Right lobe of liver (tissue), 6 donors: Measurements from ENCODE around the gene BRD3. TPM values are rescaled to one million over a fixed set of nuclear protein-coding genes. Genes with fewer than 3 reads are reported as not detected.
"Not testable (repeated sequence)": the region's sequence is repeated elsewhere in the genome, so short reads cannot be mapped to it uniquely, and the experiment has no call there.

ENCODE experiments used
- ATAC-seq, 4 donors: fragments of 200-7000 bp; cut with Tn5 transposase; one replicate each; pipeline ENCODE4 v1.9.1; 2020; ENCODE audit warnings: mild to moderate bottlenecking in 4 of 4, moderate library complexity in 4 of 4
- DNase-seq, 3 donors: peaks; one replicate each; pipeline ENCODE4 v3.0.0-alpha.2; 2020
- H3K27ac ChIP-seq, 3 donors: fragments of 200-600 bp; one replicate each; pipeline ENCODE4 v1.8.0; 2022
- H3K27me3 ChIP-seq, 2 donors: fragments of 200-600 bp; one replicate each; pipeline ENCODE4 v1.8.0; 2022
- H3K36me3 ChIP-seq, 4 donors: fragments of 200-600 bp; sonication (generic) in 1 of 4; one replicate each; pipeline versions ENCODE4 v1.5.1 to v1.8.0; 2017 to 2022; ENCODE audit warnings: control low read depth in 1 of 4
- H3K4me1 ChIP-seq, 4 donors: fragments of 200-600 bp; sonication (generic) in 1 of 4; one replicate each; pipeline versions ENCODE4 v1.5.1 to v1.8.0; 2017 to 2022; ENCODE audit warnings: control low read depth in 1 of 4
- H3K4me3 ChIP-seq, 3 donors: fragments of 200-600 bp; one replicate each; pipeline ENCODE4 v1.8.0; 2022
- H3K9me3 ChIP-seq, 4 donors: fragments of 200-600 bp; sonication (generic) in 1 of 4; one replicate each; pipeline versions ENCODE4 v1.5.1 to v1.8.0; 2017 to 2022; ENCODE audit warnings: control low read depth in 1 of 4
- POLR2A ChIP-seq: fragments of 450-650 bp; IDR thresholded peaks from one replicate; pipeline ENCODE4 v1.6.1; 2017; ENCODE audit warnings: antibody characterized with exemption, mild to moderate bottlenecking
- WGBS: methylation state at CpG from one replicate; pipeline ENCODE4 v1.1.6; 2018; ENCODE audit warnings: low coverage, low lambda C conversion rate; ENCODE audit not compliant: insufficient coverage; ENCODE audit errors: missing lambda C conversion rate; 5-methylcytosine and 5-hydroxymethylcytosine counted together
- intact Hi-C, 2 donors: fragments of 100-400 bp; cut with DNase I; formaldehyde crosslinking; loops; one replicate each; pipeline versions ENCODE4 v1.11.2 to v1.14.1; 2022
- total RNA-seq, 6 experiments: library from RNA; depleted of rRNA in 2 of 6; stranded (reverse); fragments of >200 nt in 2 of 6; fragmentation: NEBNext Ultra II Directional in 3 of 6; extraction: Animal tissue kit (Norgen Biotek cat#: 25700) in 3 of 6; gene quantifications; one replicate each; pipeline versions ENCODE4 v1.1.0 to v1.2.4, GENCODE V29; 2016 to 2023
- TF ChIP-seq, protein P1 (sequence below), 4 donors: fragments of 200-600 bp in 3 of 4; fragments of 450-650 bp in 1 of 4; IDR thresholded peaks; one replicate each; pipeline versions ENCODE4 v1.5.1 to v1.8.0; 2016 to 2022; ENCODE audit warnings: antibody characterized with exemption in 4 of 4, mild to moderate bottlenecking in 2 of 4
- donor health status: DM: no; HTN: yes; CAD: no.
- donor health status: DM: no; HTN: no; CAD: no.
- donor health status: DM: no; HTN: no; CAD: no.
- donor health status: DM: no; HTN: yes; CAD: no.
- donor health status: DM: no; HTN: yes; CAD: no.

BRD3 gene
- total RNA-seq, 6 experiments from 2014 or later: 10.7 to 25.4 (median 21.1) TPM

DNA sequence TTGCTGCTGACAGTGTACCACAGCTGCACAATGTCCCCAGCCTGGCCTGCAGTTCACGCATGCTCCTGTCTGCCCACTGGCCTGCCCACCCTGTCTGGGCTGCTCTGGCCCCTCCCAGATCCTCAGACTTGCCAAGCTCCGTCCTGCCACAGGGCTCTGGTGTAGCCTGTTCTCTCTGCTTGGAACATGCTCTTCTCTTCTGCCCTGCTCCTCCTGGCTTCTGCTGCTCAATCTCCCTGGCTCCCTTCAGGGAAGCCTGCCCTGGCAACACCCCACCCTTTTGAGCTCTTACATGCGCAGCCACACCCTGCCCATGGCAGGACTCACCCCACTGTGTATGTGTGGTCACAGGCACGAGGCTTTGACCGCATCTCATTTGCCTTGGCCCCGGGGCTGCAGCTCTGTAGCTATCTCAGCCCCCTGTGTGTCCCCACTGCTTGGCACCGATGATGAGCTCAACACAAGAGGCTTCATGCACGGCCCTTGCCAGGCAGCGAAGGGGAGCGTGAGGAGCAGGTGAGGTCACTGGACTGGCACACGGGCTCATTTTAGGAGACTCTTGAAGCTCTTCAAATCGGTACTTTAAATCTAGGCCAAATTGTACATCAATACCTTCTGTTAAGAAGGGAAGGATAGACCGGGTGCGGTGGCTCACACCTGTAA is 20.4 kb upstream of the BRD3 start:
- DNase-seq (no peak), ATAC-seq (peak in 1 of 4 donors; percentile 17)
- TF ChIP-seq POLR2A: no peak
- TF ChIP-seq, protein P1, sequence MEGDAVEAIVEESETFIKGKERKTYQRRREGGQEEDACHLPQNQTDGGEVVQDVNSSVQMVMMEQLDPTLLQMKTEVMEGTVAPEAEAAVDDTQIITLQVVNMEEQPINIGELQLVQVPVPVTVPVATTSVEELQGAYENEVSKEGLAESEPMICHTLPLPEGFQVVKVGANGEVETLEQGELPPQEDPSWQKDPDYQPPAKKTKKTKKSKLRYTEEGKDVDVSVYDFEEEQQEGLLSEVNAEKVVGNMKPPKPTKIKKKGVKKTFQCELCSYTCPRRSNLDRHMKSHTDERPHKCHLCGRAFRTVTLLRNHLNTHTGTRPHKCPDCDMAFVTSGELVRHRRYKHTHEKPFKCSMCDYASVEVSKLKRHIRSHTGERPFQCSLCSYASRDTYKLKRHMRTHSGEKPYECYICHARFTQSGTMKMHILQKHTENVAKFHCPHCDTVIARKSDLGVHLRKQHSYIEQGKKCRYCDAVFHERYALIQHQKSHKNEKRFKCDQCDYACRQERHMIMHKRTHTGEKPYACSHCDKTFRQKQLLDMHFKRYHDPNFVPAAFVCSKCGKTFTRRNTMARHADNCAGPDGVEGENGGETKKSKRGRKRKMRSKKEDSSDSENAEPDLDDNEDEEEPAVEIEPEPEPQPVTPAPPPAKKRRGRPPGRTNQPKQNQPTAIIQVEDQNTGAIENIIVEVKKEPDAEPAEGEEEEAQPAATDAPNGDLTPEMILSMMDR (IDR thresholded peaks at IDR 0.05): no peak
- H3K9me3 ChIP-seq: no peaks in the 10 kb centered on the region
- no peak overlapping the region for H3K27ac ChIP-seq
- H3K4me3 ChIP-seq: no peak overlapping the region
- H3K4me1 ChIP-seq: no peaks in the 10 kb centered on the region
- no peaks in the 10 kb centered on the region for H3K27me3 ChIP-seq
- intact Hi-C loops: no loop called here
- WGBS: 84% methylated on average over 12 of the region's 14 CpGs
- H3K36me3 ChIP-seq: no peaks in the 10 kb centered on the region

- Histone ChIP-seq H3K27me3 (no peaks in the 10 kb centered on the region), H3K4me3 (no peak overlapping the region), H3K27ac (no peak overlapping the region), H3K36me3 (no peaks in the 10 kb centered on the region), H3K9me3 (no peaks in the 10 kb centered on the region), H3K4me1 (no peaks in the 10 kb centered on the region)
- ATAC-seq (no peak), DNase-seq (no peak)
- 100% methylated on average over 2 of the region's 2 CpGs for WGBS
- TF ChIP-seq, protein P1 (IDR thresholded peaks at IDR 0.05): no peak
- no peak for TF ChIP-seq POLR2A
- intact Hi-C loops: no loop called here
Measured at GRCh38 chr9:134085674-134086073, 17.8 kb upstream of the BRD3 start.

DNA sequence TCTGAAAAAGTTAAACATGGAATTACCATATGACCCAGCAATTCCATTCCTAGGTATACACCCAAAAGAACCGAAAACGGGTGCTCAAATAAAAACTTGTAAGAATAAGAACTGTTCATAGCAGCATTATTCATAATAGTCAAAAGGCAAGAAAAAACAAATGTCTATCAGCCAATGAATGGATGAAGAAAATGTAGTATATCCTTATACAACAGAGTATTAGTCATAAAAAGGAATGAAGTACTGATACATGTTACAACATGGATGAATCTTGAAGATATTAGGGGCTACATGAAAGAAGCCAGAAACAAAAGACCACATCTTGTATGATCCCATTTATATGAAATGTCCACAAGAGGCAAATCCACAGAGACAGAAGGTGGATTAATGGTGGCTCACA is 15.6 kb upstream of the BRD3 start:
- Histone ChIP-seq H3K9me3 (peaks cover 0 to 4% (median 0%) of the 10 kb centered on the region in 4 donors), H3K4me3 (no peak overlapping the region), H3K36me3 (no peaks in the 10 kb centered on the region), H3K4me1 (no peaks in the 10 kb centered on the region), H3K27ac (no peak overlapping the region), H3K27me3 (no peaks in the 10 kb centered on the region)
- no peak for ATAC-seq
- DNase-seq: no peak
- intact Hi-C loops: no loop called here
- 72% methylated on average over 2 of the region's 2 CpGs for WGBS
- TF ChIP-seq, protein P1 (IDR thresholded peaks at IDR 0.05): no peak
- TF ChIP-seq POLR2A: no peak

GRCh38 chr9:134076644-134077043 is 8.8 kb upstream of the BRD3 start:
- ATAC-seq: no peak
- Histone ChIP-seq H3K36me3 (no peaks in the 10 kb centered on the region), H3K4me1 (no peaks in the 10 kb centered on the region), H3K27me3 (no peaks in the 10 kb centered on the region), H3K27ac (no peak overlapping the region), H3K9me3 (peaks cover 0 to 5% (median 2%) of the 10 kb centered on the region in 4 donors), H3K4me3 (no peak overlapping the region)
- no peak for DNase-seq
- WGBS: 0% methylated on average over 1 of the region's 1 CpG
- TF ChIP-seq POLR2A: no peak
- intact Hi-C loops: no loop called here

GRCh38 chr9:134075689-134076088 is 7.9 kb upstream of the BRD3 start:
- H3K4me1 ChIP-seq, intact Hi-C loops, H3K9me3 ChIP-seq, H3K4me3 ChIP-seq, ATAC-seq, H3K27me3 ChIP-seq, H3K36me3 ChIP-seq, H3K27ac ChIP-seq, DNase-seq: not testable (repeated sequence)
- WGBS: 43% methylated on average over 7 of the region's 31 CpGs
